Limb (tissue), 2 donors: Measurements from ENCODE around the gene APOL3.
"Not testable (repeated sequence)": the region's sequence is repeated elsewhere in the genome, so short reads cannot be mapped to it uniquely, and the experiment has no call there.

Source experiments
- DNase-seq, 2 donors: peaks; one replicate each; pipeline ENCODE4 v3.0.0-alpha.2; 2016; ENCODE audit errors: extremely low spot score in 2 of 2

APOL3 gene

DNA sequence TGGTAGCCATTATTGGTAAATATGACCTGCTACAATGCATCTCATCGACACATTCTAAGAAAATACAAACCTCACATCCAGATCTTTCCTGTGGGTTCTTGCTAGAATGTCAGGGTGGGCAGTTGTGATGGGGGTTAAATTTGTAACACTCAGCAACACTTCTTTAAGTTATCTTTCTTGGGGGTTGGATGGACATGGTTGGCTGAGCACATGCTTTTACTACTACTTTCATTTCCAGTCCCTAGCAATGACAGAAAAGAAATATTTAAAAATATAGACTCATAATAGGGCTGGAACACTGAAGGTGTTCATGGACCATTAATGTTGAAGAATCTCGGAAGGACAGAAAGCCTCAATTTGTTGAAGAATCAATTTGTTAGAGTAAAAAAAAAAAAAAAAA lies 57.6 kb downstream of the APOL3 start:
- DNase-seq, result no peak

- no peak for DNase-seq
Measured at GRCh38 chr22:36101756-36102155, 58.8 kb downstream of the APOL3 start.

DNA sequence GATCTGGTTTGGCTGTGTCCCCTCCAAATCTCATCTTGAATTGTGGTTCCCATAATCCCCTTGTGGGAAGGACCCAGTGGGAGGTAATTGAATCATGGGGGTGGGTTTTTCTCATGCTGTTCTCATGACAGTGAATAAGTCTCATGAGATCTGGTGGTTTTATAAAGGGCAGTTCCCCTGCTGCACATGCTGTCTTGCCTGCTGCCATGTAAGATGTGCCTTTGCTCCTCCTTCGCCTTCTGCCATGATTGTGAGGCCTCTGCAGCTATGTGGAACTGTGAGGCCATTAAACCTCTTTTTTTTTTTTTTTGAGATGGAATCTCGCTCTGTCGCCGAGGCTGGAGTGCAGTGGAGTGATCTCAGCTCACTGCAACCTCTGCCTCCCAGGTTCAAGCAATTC lies 59.6 kb downstream of the APOL3 start:
- not testable (repeated sequence) for DNase-seq

GRCh38 chr22:36100134-36100824 lies 60.3 kb downstream of the APOL3 start:
- DNase-seq, result no peak

DNA sequence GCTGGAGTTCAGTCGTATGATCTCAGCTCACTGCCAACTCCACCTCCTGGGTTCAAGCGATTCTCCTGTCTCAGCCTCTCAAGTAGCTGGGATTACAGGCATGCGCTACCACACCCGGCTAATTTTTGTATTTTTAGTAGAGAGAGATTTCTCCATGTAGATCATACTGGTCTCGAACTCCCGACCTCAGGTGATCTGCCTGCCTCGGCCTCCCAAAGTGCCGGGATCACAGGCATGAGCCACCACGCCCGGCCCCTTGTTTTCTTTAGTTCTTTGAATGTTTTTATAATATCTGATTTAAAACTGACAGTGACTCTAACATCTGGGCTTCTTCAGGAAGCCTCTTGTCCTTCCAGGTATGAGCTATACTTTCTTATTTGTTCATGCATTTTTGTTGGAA lies 61.0 kb downstream of the APOL3 start:
- not testable (repeated sequence) for DNase-seq

DNA sequence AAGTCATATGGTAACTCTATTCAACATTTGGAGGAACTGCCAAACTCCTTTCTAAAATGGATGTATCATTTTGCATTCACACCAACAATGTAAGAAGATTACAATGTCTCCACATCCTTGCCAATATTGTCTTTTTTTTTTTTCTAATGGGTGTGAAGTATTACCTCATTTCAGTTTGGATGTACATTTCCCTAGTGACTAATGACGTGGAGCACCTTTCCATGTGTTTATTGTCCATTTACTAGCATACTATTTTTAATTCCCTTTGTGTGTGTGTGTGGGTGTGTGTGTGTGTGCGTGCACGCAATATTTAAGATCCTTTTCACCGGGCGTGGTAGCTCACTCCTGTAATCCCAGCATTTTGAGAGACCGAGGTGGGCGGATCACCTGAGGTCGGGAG lies 62.7 kb downstream of the APOL3 start:
- no peak for DNase-seq

- not testable (repeated sequence) for DNase-seq
Measured at GRCh38 chr22:36090772-36091171, 69.8 kb downstream of the APOL3 start.
